Chondrocyte (in vitro differentiated cells): ENCODE measurements around the gene BIRC6. TPM values are rescaled to one million over a fixed set of nuclear protein-coding genes. Genes with fewer than 3 reads are reported as not detected.

Experiments
- DNase-seq: peaks from one replicate; pipeline ENCODE4 v3.0.0; 2021; ENCODE audit warnings: mixed read lengths, low spot score
- H3K27ac Mint-ChIP-seq: one replicate; pipeline ENCODE4 v1.8.0; 2021; ENCODE audit warnings: mild to moderate bottlenecking, moderate library complexity, mixed read lengths; ENCODE audit not compliant: unreplicated experiment
- H3K27me3 Mint-ChIP-seq: 2 replicates; pipeline ENCODE4 v1.8.0; 2021; ENCODE audit warnings: low read depth, mixed read lengths
- H3K36me3 Mint-ChIP-seq: 2 replicates; pipeline ENCODE4 v1.8.0; 2021; ENCODE audit warnings: low read depth, mixed read lengths
- H3K4me1 Mint-ChIP-seq: 2 replicates; pipeline ENCODE4 v1.8.0; 2021; ENCODE audit warnings: low read depth, mild to moderate bottlenecking, mixed read lengths
- H3K4me3 Mint-ChIP-seq: one replicate; pipeline ENCODE4 v1.8.0; 2021; ENCODE audit warnings: mild to moderate bottlenecking, moderate library complexity, mixed read lengths; ENCODE audit not compliant: unreplicated experiment
- H3K9me3 Mint-ChIP-seq: 2 replicates; pipeline ENCODE4 v1.8.0; 2021; ENCODE audit warnings: low read depth, mixed read lengths
- total RNA-seq: library from RNA; stranded (reverse); gene quantifications from 3 replicates; pipeline ENCODE4 v1.2.1, GENCODE V29; 2021
- TF ChIP-seq, protein P1 (sequence below): fragments of 200-600 bp; sonication (generic); IDR thresholded peaks from 2 replicates; pipeline ENCODE4 v1.5.0; 2021; ENCODE audit warnings: antibody characterized with exemption, mild to moderate bottlenecking, moderate library complexity

BIRC6 gene
- total RNA-seq, 1 donor from 2014 or later: 76.0 TPM

DNA sequence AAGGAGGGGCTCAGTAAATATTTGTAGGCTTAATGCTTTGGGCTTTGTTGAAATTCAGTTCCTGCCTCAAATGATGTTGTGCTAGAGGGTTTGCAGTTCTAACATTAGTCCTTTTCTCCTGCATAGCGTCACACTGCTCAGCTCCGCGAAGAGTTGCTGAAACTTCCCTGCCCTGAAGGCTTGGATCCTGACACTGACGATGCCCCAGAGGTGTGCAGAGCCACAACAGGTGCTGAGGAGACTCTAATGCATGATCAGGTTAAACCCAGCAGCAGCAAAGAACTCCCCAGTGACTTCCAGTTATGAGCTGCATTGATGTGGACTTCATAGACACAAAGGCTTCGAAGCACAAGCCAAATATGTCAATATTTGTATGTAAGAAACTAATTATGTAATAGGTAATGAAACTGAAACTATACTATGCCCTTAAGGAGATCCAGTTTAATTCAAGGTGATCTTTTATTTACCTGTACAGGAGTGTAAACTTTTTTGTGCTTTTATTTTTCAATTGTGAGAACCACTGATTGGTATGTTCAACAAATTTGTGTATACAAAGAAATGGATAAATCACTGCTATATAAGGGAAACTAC, 260.9 kb downstream of the BIRC6 start:
- H3K27me3 Mint-ChIP-seq: no peaks in the 10 kb centered on the region
- no peak overlapping the region for H3K4me3 Mint-ChIP-seq
- no peak for DNase-seq
- H3K36me3 Mint-ChIP-seq: peaks cover 31% of the 10 kb centered on the region
- TF ChIP-seq, protein P1, sequence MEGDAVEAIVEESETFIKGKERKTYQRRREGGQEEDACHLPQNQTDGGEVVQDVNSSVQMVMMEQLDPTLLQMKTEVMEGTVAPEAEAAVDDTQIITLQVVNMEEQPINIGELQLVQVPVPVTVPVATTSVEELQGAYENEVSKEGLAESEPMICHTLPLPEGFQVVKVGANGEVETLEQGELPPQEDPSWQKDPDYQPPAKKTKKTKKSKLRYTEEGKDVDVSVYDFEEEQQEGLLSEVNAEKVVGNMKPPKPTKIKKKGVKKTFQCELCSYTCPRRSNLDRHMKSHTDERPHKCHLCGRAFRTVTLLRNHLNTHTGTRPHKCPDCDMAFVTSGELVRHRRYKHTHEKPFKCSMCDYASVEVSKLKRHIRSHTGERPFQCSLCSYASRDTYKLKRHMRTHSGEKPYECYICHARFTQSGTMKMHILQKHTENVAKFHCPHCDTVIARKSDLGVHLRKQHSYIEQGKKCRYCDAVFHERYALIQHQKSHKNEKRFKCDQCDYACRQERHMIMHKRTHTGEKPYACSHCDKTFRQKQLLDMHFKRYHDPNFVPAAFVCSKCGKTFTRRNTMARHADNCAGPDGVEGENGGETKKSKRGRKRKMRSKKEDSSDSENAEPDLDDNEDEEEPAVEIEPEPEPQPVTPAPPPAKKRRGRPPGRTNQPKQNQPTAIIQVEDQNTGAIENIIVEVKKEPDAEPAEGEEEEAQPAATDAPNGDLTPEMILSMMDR: no peak
- H3K9me3 Mint-ChIP-seq: no peaks in the 10 kb centered on the region
- no peak overlapping the region for H3K27ac Mint-ChIP-seq
- peaks cover 16% of the 10 kb centered on the region for H3K4me1 Mint-ChIP-seq

DNA sequence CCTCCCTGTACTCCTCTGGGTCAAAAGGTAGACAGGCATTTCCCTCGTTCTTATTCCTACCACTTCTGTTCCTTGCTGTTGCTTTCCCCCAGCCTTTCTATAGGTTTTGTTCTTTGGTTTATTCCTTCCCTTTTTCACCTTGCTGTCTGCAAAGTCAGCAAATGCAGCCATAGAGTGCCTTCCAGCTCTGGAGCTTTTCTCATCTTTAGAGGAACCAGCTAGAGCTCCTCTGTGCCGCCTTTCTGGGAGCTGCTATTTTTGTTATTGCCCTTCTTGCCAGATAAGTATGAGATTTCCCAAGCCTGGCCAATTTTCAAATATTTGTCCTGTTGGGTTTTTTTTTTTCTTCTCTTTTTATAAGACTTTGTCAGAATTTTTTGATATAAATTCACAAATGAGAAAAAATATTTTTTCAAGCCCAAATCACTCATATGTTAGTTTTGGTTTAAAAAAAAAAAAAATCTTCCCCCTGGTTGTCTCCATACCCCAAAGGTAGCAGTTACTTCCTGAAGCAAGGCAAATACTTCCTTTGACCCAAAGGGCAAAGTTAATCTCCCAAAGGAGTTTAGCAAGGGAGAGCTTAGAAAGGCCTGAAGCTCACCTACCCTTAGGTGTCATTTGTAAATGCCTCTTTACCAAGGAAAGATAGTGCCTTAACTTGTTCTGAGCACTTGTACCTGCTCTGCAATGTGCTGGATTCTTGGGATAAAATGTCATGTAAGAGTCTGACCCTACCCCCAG, 265.9 kb downstream of the BIRC6 start:
- peak overlapping the region; percentile 37 for H3K27ac Mint-ChIP-seq

DNA sequence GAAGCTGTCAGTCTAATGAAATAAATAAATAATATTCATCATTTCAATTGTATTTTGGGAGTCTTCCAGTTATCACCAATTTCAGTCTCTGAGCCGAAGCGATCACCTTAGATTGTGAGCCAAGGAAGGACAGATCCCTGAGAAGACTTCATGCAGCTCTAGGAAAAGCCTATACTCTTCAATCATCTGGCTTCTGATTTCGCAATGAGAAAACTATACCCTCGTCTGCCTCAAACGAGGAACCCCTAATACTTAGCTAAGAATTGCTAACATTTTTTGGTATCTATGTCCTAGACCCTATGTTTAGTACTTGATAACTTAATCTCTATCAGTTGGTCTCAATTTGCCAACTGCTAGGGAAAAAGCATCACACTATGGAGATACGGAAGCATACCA, 266.5 kb downstream of the BIRC6 start:
- no peak for DNase-seq
- TF ChIP-seq, protein P1: no peak
- H3K27ac Mint-ChIP-seq: no peak overlapping the region
- H3K27me3 Mint-ChIP-seq: no peaks in the 10 kb centered on the region
- H3K9me3 Mint-ChIP-seq: no peaks in the 10 kb centered on the region
- no peak overlapping the region for H3K4me3 Mint-ChIP-seq
- H3K4me1 Mint-ChIP-seq: peaks cover 29% of the 10 kb centered on the region
- H3K36me3 Mint-ChIP-seq: peaks cover 19% of the 10 kb centered on the region

More for the DNA sequence above, 265.9 kb downstream of the BIRC6 start:
- peaks cover 21% of the 10 kb centered on the region for H3K36me3 Mint-ChIP-seq
- no peaks in the 10 kb centered on the region for H3K27me3 Mint-ChIP-seq
- TF ChIP-seq, protein P1: no peak
- peaks cover 26% of the 10 kb centered on the region for H3K4me1 Mint-ChIP-seq
- H3K9me3 Mint-ChIP-seq: no peaks in the 10 kb centered on the region
- DNase-seq: no peak
- H3K4me3 Mint-ChIP-seq: peak overlapping the region; percentile 3

GRCh38 chr2:32624812-32625211, 268.0 kb downstream of the BIRC6 start:
- H3K27ac Mint-ChIP-seq: no peak overlapping the region

DNA sequence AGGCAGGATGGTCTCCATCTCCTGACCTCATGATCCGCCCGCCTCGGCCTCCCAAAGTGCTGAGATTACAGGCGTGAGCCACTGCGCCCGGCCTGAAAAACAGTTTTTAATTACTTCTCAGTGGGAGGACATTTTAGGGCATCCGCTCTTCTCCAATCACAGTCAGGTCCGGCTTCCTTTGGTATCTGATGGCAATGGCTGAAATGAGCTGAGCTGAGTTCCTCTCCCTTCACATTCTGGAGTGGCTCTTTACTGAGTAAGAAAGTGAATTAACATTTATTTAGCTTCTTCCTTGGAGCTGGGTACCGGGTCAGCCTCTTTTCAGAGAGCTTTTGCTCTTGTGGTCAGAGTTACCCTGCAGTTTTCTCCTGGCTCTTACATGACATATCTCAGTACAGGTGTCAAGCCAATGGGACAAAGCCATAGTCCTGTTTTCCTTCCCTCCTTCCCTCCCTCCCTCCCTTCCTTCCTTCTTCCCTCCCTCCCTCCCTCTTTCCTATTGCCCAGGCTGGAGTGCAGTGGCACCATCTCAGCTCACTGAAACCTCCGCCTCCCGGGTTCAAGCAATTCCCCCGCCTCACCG, 269.9 kb downstream of the BIRC6 start:
- no peaks in the 10 kb centered on the region for H3K27me3 Mint-ChIP-seq
- H3K4me3 Mint-ChIP-seq: peak overlapping the region; percentile 93
- no peaks in the 10 kb centered on the region for H3K9me3 Mint-ChIP-seq
- H3K4me1 Mint-ChIP-seq: peaks cover 34% of the 10 kb centered on the region
- no peak for DNase-seq
- peak overlapping the region; percentile 92 for H3K27ac Mint-ChIP-seq
- H3K36me3 Mint-ChIP-seq: peaks cover 19% of the 10 kb centered on the region
- TF ChIP-seq, protein P1: no peak

More at GRCh38 chr2:32624812-32625211, 268.0 kb downstream of the BIRC6 start:
- Mint-ChIP-seq H3K9me3 (no peaks in the 10 kb centered on the region), H3K4me3 (no peak overlapping the region), H3K4me1 (peaks cover 33% of the 10 kb centered on the region), H3K27me3 (no peaks in the 10 kb centered on the region), H3K36me3 (peaks cover 20% of the 10 kb centered on the region)
- TF ChIP-seq, protein P1: no peak
- no peak for DNase-seq
